ENCODE data around the gene PPP1R37. TPM values are rescaled to one million over a fixed set of nuclear protein-coding genes. Genes with fewer than 3 reads are reported as not detected.

PPP1R37 gene
- total RNA-seq, 1 donor from 2014 or later = 36.5 TPM

DNA sequence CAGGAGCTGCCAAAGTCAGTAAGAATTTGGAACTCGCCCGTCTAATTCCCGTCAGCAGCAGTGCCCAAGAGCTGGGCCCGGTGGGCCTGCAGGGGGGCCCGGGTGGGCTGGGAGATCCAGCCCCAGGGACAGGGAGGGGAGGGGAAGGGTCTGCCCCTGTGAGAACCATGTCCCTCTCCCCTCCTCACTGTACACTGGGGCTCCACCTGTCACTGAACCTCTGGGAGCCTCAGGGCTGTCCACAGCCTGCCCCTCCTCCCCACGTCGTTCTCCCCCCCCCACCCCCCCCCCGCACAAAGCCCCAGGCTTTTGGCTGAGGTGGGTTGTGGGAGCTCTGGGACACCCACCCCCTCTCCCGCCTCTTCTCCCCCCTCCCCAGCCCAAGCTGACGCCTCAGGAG lies 24.9 kb upstream of the PPP1R37 start:
- DNase-seq (ENCODE audit: low read depth) = no peak
- peaks cover 1% of the 10 kb centered on the region for H3K36me3 ChIP-seq (ENCODE audit: control insufficient read depth, insufficient read depth, low read length)
- H3K27me3 ChIP-seq (ENCODE audit: control insufficient read depth, insufficient read depth, low read length) = no peaks in the 10 kb centered on the region
- H3K4me3 ChIP-seq (ENCODE audit: low read depth, low read length) = no peak overlapping the region
- TF ChIP-seq, protein P1, sequence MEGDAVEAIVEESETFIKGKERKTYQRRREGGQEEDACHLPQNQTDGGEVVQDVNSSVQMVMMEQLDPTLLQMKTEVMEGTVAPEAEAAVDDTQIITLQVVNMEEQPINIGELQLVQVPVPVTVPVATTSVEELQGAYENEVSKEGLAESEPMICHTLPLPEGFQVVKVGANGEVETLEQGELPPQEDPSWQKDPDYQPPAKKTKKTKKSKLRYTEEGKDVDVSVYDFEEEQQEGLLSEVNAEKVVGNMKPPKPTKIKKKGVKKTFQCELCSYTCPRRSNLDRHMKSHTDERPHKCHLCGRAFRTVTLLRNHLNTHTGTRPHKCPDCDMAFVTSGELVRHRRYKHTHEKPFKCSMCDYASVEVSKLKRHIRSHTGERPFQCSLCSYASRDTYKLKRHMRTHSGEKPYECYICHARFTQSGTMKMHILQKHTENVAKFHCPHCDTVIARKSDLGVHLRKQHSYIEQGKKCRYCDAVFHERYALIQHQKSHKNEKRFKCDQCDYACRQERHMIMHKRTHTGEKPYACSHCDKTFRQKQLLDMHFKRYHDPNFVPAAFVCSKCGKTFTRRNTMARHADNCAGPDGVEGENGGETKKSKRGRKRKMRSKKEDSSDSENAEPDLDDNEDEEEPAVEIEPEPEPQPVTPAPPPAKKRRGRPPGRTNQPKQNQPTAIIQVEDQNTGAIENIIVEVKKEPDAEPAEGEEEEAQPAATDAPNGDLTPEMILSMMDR (IDR thresholded peaks at IDR 0.05; ENCODE audit: insufficient read depth, low read length, poor library complexity, severe bottlenecking) = no peak

DNA sequence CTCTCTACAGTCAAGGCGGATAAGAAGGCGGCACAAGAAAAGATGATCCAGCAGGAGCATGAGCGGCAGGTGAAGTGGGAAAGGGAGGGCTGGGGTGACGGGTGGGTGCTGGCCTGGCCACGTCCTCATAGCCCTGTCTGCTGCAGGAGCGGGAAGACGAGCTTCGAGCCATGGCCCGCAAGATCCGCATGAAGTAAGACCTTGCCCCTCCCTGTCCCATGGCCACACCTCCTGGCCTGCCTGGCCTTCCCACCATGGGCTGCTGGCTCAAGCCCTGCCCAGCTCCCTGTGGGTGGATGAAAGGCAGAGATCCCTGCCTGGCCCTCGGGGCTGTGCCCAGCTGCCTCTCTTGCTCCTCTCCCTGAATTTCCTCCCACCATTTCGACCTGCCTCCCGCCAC lies 23.9 kb upstream of the PPP1R37 start:
- peaks cover 1% of the 10 kb centered on the region for H3K36me3 ChIP-seq (ENCODE audit: control insufficient read depth, insufficient read depth, low read length)
- no peak overlapping the region for H3K4me3 ChIP-seq (ENCODE audit: low read depth, low read length)
- TF ChIP-seq, protein P1 (IDR thresholded peaks at IDR 0.05; ENCODE audit: insufficient read depth, low read length, poor library complexity, severe bottlenecking) = no peak
- no peaks in the 10 kb centered on the region for H3K27me3 ChIP-seq (ENCODE audit: control insufficient read depth, insufficient read depth, low read length)
- DNase-seq (ENCODE audit: low read depth) = no peak

DNA sequence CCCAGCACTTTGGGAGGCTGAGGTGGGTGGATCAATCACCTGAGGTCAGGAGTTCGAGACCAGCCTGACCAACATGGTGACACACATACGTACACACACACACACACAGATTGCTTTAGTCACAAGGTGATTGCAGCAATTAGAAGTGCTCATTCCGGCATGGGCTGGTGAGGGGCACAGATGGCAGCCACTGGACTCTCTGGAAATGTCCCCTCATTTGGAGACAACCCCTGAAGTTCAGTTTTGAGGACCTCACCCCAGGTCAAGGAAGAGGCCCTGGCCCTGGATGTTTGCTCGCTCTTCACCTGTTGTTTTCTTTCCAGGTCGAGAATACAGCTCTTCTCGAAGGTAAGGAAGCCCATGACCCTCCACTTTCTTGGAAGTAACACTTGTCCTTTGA lies 22.8 kb upstream of the PPP1R37 start:
- H3K27me3 ChIP-seq (ENCODE audit: control insufficient read depth, insufficient read depth, low read length) = no peaks in the 10 kb centered on the region
- no peak overlapping the region for H3K4me3 ChIP-seq (ENCODE audit: low read depth, low read length)
- DNase-seq (ENCODE audit: low read depth) = no peak
- TF ChIP-seq, protein P1 (IDR thresholded peaks at IDR 0.05; ENCODE audit: insufficient read depth, low read length, poor library complexity, severe bottlenecking) = no peak
- H3K36me3 ChIP-seq (ENCODE audit: control insufficient read depth, insufficient read depth, low read length) = peaks cover 1% of the 10 kb centered on the region

DNA sequence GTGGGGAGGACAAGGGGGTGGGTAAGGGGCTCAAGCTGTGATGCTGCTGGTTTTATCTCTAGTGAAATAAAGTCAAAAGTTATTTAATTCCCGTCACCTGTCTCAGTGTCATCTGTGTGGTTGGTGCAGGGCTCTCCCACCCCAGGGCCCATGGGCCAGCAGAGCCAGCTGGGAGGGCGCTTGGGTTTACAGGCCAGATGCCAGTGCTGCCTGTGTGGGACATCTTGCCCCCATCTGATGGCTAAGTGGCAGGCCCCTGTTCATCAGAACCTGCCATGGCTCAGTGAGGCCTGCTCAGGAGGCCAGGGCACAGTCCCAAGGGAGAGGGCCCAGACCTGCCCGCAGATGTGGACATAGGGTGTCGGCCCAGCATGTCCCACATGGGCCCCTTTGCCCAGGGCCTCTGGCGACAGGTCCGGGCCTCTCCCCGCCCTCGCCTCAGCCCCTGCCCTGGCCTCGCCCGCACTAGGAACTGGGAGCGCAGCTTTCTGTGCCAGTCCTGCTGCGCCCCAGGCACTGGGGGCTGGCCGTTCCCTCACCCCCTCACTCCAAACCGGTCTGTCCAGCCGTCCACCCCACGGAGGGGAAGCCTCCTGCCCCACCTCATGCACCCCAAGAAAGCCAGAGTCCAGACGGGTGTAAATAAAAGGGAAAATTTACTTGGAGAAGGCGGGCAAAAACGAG lies 22.0 kb upstream of the PPP1R37 start:
- Histone ChIP-seq H3K27me3 (ENCODE audit: control insufficient read depth, insufficient read depth, low read length) (no peaks in the 10 kb centered on the region), H3K4me3 (ENCODE audit: low read depth, low read length) (no peak overlapping the region), H3K36me3 (ENCODE audit: control insufficient read depth, insufficient read depth, low read length) (peaks cover 1% of the 10 kb centered on the region)
- no peak for DNase-seq (ENCODE audit: low read depth)
- TF ChIP-seq, protein P1 (IDR thresholded peaks at IDR 0.05; ENCODE audit: insufficient read depth, low read length, poor library complexity, severe bottlenecking) = no peak

DNA sequence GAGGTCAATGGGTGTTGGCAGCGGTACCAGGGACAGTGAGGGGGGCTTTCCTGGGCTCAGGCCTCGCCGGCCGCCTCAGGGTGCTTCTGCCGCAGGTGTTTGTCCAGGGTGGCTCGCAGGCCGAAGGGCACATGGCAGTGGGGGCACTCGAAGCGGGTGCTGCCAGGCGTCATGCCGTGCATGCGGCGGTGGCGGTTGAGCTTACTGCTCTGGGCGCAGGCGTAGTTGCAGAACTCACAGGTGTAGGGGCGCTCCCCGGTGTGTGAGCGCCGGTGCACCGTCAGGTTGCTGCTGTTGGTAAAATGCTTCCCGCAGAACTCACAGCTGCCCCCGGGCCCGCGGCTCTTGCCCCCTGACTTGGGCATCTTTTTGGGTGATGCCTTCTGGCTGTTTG lies 21.4 kb upstream of the PPP1R37 start:
- TF ChIP-seq, protein P1 (IDR thresholded peaks at IDR 0.05; ENCODE audit: insufficient read depth, low read length, poor library complexity, severe bottlenecking) = no peak
- Histone ChIP-seq H3K4me3 (ENCODE audit: low read depth, low read length) (no peak overlapping the region), H3K36me3 (ENCODE audit: control insufficient read depth, insufficient read depth, low read length) (peaks cover 1% of the 10 kb centered on the region), H3K27me3 (ENCODE audit: control insufficient read depth, insufficient read depth, low read length) (no peaks in the 10 kb centered on the region)
- no peak for DNase-seq (ENCODE audit: low read depth)
